ENCODE data around the gene TBX10.
A peak's percentile ranks its signal among the peaks of the same experiment; 100 is the strongest.
"Not testable (repeated sequence)": the region's sequence is repeated elsewhere in the genome, so short reads cannot be mapped to it uniquely, and the experiment has no call there.

TBX10 gene

GRCh38 chr11:67640758-67641337 is 1.3 kb upstream of the TBX10 start:
- Histone ChIP-seq H3K4me3 (ENCODE audit: insufficient read depth, low read length, poor library complexity, severe bottlenecking) (no peak overlapping the region), H3K27me3 (ENCODE audit: low read length) (no peaks in the 10 kb centered on the region), H3K79me2 (ENCODE audit: insufficient read depth, low read length) (no peaks in the 10 kb centered on the region), H3F3A (ENCODE audit: insufficient read depth) (0 out of 2 replicates have a peak, but pooled peaks cover 2% of the 10 kb centered on the region), H2AFZ (ENCODE audit: low read depth, low read length, severe bottlenecking) (no peak overlapping the region), H3K9me3 (ENCODE audit: insufficient read depth, low read length) (peaks cover 4% of the 10 kb centered on the region; the same call in 1 of the 2 replicates), H4K20me1 (ENCODE audit: low read depth, low read length) (no peaks in the 10 kb centered on the region), H3K9me2 (replicated peaks; ENCODE audit: insufficient read depth, low read length) (no peaks in the 10 kb centered on the region), H3K27ac (ENCODE audit: low read depth, low read length) (no peak overlapping the region), H3K9ac (ENCODE audit: low read length) (no peak overlapping the region), H3K36me3 (ENCODE audit: low read length) (no peaks in the 10 kb centered on the region), H3K4me2 (ENCODE audit: low read depth, low read length, poor library complexity, severe bottlenecking) (no peak overlapping the region)
- no peak for TF ChIP-seq CTCF (IDR thresholded peaks at IDR 0.05; ENCODE audit: insufficient read depth, low read length, poor library complexity, severe bottlenecking)
- no peak for TF ChIP-seq EZH2phosphoT487 (conservative IDR thresholded peaks at IDR 0.05; ENCODE audit: low read length)

GRCh38 chr11:67640021-67640757 is 626 bp upstream of the TBX10 start:
- H3K36me3 ChIP-seq (ENCODE audit: low read length) = no peaks in the 10 kb centered on the region
- H3K9ac ChIP-seq (ENCODE audit: low read length) = no peak overlapping the region
- no peaks in the 10 kb centered on the region for H3K9me2 ChIP-seq (replicated peaks; ENCODE audit: insufficient read depth, low read length)
- H3K4me2 ChIP-seq (ENCODE audit: low read depth, low read length, poor library complexity, severe bottlenecking) = no peak overlapping the region
- 0 out of 2 replicates have a peak, but pooled peaks cover 2% of the 10 kb centered on the region for H3F3A ChIP-seq (ENCODE audit: insufficient read depth)
- H2AFZ ChIP-seq (ENCODE audit: low read depth, low read length, severe bottlenecking) = no peak overlapping the region
- H4K20me1 ChIP-seq (ENCODE audit: low read depth, low read length) = no peaks in the 10 kb centered on the region
- TF ChIP-seq EZH2phosphoT487 (conservative IDR thresholded peaks at IDR 0.05; ENCODE audit: low read length) (no peak), CTCF (IDR thresholded peaks at IDR 0.05; ENCODE audit: insufficient read depth, low read length, poor library complexity, severe bottlenecking) (peak; percentile 66)
- H3K4me3 ChIP-seq (ENCODE audit: insufficient read depth, low read length, poor library complexity, severe bottlenecking) = no peak overlapping the region
- H3K9me3 ChIP-seq (ENCODE audit: insufficient read depth, low read length) = peaks cover 4% of the 10 kb centered on the region; the same call in 1 of the 2 replicates
- no peak overlapping the region for H3K27ac ChIP-seq (ENCODE audit: low read depth, low read length)
- no peaks in the 10 kb centered on the region for H3K79me2 ChIP-seq (ENCODE audit: insufficient read depth, low read length)
- H3K27me3 ChIP-seq (ENCODE audit: low read length) = no peaks in the 10 kb centered on the region

- no peaks in the 10 kb centered on the region for H3K9me3 ChIP-seq (ENCODE audit: insufficient read depth, low read length)
- 0 out of 2 replicates have a peak, but pooled peaks cover 2% of the 10 kb centered on the region for H3F3A ChIP-seq (ENCODE audit: insufficient read depth)
- H3K27me3 ChIP-seq (ENCODE audit: low read length) = no peaks in the 10 kb centered on the region
- no peaks in the 10 kb centered on the region for H3K9me2 ChIP-seq (replicated peaks; ENCODE audit: insufficient read depth, low read length)
- H2AFZ ChIP-seq (ENCODE audit: low read depth, low read length, severe bottlenecking) = no peak overlapping the region
- no peaks in the 10 kb centered on the region for H3K79me2 ChIP-seq (ENCODE audit: insufficient read depth, low read length)
- TF ChIP-seq CTCF (IDR thresholded peaks at IDR 0.05; ENCODE audit: insufficient read depth, low read length, poor library complexity, severe bottlenecking) = no peak
- no peak for TF ChIP-seq EZH2phosphoT487 (conservative IDR thresholded peaks at IDR 0.05; ENCODE audit: low read length)
- no peaks in the 10 kb centered on the region for H4K20me1 ChIP-seq (ENCODE audit: low read depth, low read length)
- H3K4me3 ChIP-seq (ENCODE audit: insufficient read depth, low read length, poor library complexity, severe bottlenecking) = no peak overlapping the region
- no peak overlapping the region for H3K4me2 ChIP-seq (ENCODE audit: low read depth, low read length, poor library complexity, severe bottlenecking)
- no peak overlapping the region for H3K27ac ChIP-seq (ENCODE audit: low read depth, low read length)
- no peak overlapping the region for H3K9ac ChIP-seq (ENCODE audit: low read length)
- no peaks in the 10 kb centered on the region for H3K36me3 ChIP-seq (ENCODE audit: low read length)
Measured at GRCh38 chr11:67638535-67639437, 777 bp downstream of the TBX10 start.

GRCh38 chr11:67637441-67637840 is 2.1 kb downstream of the TBX10 start:
- not testable (repeated sequence) for H3K9ac ChIP-seq (ENCODE audit: low read length); H2AFZ ChIP-seq (ENCODE audit: low read depth, low read length, severe bottlenecking); H3K9me2 ChIP-seq (replicated peaks; ENCODE audit: insufficient read depth, low read length); H3K36me3 ChIP-seq (ENCODE audit: low read length); H3K27ac ChIP-seq (ENCODE audit: low read depth, low read length); H3K27me3 ChIP-seq (ENCODE audit: low read length); H4K20me1 ChIP-seq (ENCODE audit: low read depth, low read length); H3K4me2 ChIP-seq (ENCODE audit: low read depth, low read length, poor library complexity, severe bottlenecking); H3K79me2 ChIP-seq (ENCODE audit: insufficient read depth, low read length); H3F3A ChIP-seq (ENCODE audit: insufficient read depth); H3K4me3 ChIP-seq (ENCODE audit: insufficient read depth, low read length, poor library complexity, severe bottlenecking); H3K9me3 ChIP-seq (ENCODE audit: insufficient read depth, low read length)
